Stimulated activated naive CD4-positive, alpha-beta T cell (primary cell): ENCODE measurements around the gene TET1.
"Not testable (repeated sequence)": the region's sequence is repeated elsewhere in the genome, so short reads cannot be mapped to it uniquely, and the experiment has no call there.

Source experiments
- DNase-seq, 6 experiments: peaks; one replicate each; lab custom pipeline; 2025; lab: John Stamatoyannopoulos, UW

The TET1 gene

GRCh38 chr10:68564712-68565111 is 4.6 kb downstream of the TET1 start:
- DNase-seq = no peak

- no peak for DNase-seq
These were observed 5.5 kb downstream of the TET1 start for GRCh38 chr10:68565658-68566057.

- no peak for DNase-seq
These were observed 6.2 kb downstream of the TET1 start for GRCh38 chr10:68566351-68566750.

GRCh38 chr10:68566955-68567354 is 6.8 kb downstream of the TET1 start:
- DNase-seq = no peak

DNA sequence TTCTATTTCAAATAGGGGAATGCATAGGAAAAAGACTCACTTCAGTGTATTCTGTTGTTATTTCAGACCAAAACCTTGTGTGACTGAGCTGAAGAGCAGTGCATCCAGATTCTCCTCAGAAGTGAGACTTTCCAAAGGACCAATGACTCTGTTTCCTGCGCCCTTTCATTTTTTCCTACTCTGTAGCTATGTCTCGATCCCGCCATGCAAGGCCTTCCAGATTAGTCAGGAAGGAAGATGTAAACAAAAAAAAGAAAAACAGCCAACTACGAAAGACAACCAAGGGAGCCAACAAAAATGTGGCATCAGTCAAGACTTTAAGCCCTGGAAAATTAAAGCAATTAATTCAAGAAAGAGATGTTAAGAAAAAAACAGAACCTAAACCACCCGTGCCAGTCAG is 12.0 kb downstream of the TET1 start:
- DNase-seq = no peak

DNA sequence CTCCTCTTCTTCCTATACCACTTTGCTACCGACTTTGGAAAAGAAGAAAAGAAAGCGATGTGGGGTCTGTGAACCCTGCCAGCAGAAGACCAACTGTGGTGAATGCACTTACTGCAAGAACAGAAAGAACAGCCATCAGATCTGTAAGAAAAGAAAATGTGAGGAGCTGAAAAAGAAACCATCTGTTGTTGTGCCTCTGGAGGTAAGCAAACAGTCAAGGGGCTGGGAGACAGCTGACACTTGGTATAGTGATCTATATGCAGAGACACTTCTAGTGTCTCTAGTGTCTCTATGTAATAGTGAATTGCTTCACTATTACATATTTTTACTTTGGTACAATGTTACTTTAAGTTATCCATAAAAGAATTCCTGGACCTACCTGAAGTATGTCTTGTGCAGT is 13.9 kb downstream of the TET1 start:
- DNase-seq = no peak

GRCh38 chr10:68576118-68576517 is 16.0 kb downstream of the TET1 start:
- DNase-seq = no peak

GRCh38 chr10:68578974-68579373 is 18.8 kb downstream of the TET1 start:
- DNase-seq = no peak

- not testable (repeated sequence) for DNase-seq
These were observed 24.1 kb downstream of the TET1 start for GRCh38 chr10:68584187-68584586.

DNA sequence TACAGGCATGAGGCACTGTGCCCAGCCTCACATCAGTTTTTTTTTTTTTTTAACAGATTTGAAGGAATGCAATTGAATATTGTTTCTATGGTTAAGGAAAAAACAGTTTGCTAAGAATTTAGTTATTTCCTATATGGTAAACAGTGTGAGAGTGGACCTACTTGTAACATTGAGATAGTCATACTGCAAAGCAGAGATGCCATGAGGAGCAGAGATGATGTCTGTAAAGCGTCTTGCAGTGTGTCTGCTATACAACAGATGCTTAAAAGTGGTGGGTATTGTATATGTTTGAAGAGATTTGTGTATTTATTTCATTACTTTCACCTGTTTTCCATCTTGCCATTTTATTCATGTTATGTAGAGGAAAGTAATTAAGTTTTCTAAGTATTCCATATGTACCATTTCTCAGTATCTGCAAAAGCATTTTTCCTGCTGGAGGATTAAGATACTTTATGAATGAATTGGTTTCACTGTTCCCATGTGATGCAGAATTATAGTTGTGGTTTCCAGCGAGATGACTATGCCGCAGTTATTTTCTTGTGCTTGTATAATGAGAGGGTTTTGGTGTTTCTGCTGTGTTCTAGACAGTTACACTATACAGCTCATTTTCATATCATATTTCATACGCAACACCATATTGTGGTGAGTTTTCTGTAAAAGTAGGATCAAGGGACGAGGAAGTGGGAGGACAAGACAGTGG is 26.6 kb downstream of the TET1 start:
- no peak for DNase-seq

DNA sequence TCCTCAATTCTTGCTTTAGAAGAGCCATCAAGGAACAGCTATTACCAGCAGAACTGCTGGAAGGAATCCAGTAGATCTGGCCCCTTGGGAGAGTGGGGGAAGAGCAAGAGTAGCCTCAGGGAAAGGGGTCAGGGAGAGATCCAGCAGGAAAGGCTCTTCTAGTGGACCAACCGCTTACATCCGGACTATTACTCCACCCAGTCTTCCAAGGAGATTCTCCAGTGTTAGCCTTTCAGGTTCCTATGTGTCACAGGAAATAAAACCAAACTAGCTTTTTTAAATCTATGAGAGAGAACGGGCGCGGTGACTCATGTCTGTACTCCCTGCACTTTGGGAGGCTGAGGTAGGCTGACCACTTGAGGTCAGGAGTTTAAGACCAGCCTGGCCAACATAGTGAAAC is 34.3 kb downstream of the TET1 start:
- no peak for DNase-seq

- DNase-seq = no peak
These were observed 35.4 kb downstream of the TET1 start for GRCh38 chr10:68595513-68595912.

GRCh38 chr10:68597407-68597806 is 37.3 kb downstream of the TET1 start:
- DNase-seq = no peak

DNA sequence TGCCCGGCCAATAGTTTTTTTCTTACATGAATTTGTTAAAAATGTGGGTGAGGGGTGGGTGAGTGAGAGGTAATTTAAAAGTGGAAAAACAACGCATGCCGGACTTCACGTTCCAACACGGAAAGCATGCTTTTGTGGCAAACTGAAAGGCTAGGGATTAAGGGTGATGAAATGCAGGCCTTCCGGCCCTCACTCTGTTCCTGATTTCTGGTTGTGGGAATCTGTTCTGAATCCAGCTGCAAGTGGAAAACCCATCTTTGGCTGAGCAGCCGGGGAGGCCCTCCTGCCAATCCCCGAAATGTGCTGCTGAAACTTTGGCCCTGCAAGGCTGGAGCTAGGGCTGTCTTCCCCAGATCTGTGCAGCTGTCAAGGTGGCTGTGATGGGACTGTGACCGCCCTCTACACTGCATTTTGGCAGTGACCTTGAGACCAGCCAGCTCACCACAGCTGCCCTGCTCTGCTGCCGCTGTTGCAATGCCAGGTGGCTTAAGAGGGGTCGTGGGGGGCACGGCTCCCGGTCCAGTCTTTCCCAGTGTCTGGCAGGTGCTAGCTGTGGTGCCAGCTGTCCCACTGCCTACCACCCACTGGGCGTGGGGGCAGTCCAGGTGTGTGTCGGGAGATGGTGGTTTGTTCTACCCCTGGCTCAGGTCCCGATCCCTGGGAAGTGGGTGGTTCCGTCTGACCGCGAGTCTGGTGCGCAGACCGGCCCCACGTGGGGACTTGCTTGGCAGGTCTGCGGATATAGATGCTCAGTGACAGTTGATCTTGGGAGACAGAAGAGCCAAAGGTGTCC is 39.0 kb downstream of the TET1 start:
- no peak for DNase-seq

GRCh38 chr10:68599771-68600040 is 39.6 kb downstream of the TET1 start:
- DNase-seq = no peak

GRCh38 chr10:68600041-68600778 is 40.1 kb downstream of the TET1 start:
- DNase-seq = peak; percentile 20 to 64 (median 30)

DNA sequence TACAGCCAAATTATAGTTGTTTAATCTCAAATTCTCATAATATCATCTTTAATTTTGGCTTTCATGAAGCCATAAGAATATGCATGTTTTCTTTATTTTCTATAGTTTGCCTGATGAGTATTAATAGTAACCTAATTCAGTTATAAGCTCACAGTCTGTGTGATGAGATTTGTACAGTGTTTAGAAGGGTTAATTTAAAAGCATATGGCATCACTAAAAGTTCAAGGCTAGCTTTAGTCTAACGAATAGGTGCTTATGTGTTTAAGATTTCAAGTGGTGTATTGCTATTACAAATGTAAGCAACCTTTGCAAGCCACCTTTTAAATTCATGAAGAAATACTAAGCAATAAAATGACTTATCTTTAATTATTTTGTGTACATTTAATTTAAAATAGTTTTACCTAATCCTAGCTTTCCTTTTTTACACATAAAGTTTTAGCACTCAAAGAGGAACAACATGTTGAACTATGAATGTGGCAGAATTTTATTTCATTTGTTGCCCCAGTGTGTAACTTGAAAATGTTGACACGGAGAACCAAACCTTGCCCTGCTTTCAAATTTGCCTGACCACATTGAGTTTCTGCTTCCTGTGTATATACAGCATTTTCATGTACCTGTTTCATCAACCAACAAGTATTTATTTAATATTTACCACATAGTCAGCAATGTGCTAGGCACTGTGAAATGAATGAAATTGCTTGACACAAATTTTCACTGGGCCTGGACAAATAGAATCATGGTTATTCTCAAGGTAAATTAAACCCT is 41.5 kb downstream of the TET1 start:
- no peak for DNase-seq

- no peak for DNase-seq
These were observed 42.3 kb downstream of the TET1 start for GRCh38 chr10:68602434-68602833.

DNA sequence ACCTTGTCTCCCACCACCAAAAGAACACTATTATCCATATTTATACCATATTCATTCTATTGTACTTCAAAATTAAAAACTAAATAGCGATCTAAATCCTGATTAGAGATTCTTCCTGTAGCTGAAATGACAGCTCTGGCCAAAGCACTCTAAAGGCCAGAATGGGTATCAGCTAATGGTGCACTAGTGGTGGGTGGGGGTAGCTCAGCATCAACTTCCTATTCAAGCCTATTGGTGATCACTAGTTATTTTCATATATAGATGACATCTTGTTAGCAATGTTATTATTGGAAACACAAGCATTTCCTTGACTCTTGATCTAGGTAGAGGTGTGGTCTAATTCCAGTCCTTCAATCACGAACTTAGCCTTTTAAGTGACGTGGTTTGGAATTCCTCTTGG is 43.6 kb downstream of the TET1 start:
- DNase-seq = no peak

DNA sequence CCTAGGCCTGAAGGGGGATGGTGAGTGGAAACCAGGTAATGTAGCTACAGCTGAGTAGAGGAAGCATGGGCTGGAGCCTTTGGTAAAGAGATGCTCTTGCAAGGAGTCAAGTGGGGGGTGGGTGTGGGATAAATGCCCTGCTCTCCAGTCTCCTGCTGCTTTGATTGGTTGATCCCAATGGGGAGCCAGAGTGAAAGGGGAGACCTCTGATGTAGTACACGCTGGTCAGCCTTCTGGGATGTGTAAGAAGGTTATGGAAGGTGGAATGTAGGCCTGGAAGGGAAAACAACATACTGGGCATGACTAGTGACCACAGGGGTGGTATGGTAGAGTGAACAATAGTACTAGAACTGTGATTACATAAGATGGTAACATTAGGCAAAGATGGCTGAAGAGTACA is 44.3 kb downstream of the TET1 start:
- no peak for DNase-seq

- no peak for DNase-seq
These were observed 46.8 kb downstream of the TET1 start for GRCh38 chr10:68606918-68607317.

DNA sequence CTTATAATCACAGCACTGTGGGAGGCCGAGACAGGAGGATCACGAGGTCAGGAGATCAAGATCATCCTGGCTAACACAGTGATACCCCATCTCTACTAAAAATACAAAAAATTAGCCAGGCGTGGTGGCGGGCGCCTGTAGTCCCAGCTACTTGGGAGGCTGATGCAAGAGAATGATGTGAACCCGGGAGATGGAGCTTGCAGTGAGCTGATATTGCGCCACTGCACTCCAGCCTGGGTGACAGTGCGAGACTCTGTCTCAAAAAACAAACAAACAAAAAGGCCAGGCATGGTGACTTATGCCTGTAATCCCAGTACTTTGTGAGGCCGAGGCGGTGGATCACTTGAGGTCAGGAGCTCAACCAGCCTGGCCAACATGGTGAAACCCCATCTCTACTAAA is 49.9 kb downstream of the TET1 start:
- DNase-seq = not testable (repeated sequence)
